CD14-positive monocyte (primary cell): Measurements from ENCODE around the gene GP9. TPM values are rescaled to one million over a fixed set of nuclear protein-coding genes. Genes with fewer than 3 reads are reported as not detected.

ENCODE experiments used
- DNase-seq, 3 donors: peaks; one replicate each; pipeline ENCODE4 v3.0.0-alpha.2; 2011 to 2022
- H2AFZ ChIP-seq: 2 replicates; pipeline ENCODE4 v1.6.0; 2012; ENCODE audit warnings: mild to moderate bottlenecking, low read depth, low read length, inconsistent platforms; ENCODE audit not compliant: insufficient read depth, poor library complexity, severe bottlenecking
- H3K27ac ChIP-seq, 2 donors: 1 replicate in 1 of 2; 2 replicates in 1 of 2; pipeline ENCODE4 v1.5.1; 2012 to 2013; ENCODE audit warnings: low read length in 2 of 2, control low read depth in 1 of 2, inconsistent platforms in 1 of 2, low read depth in 1 of 2, mild to moderate bottlenecking in 1 of 2
- H3K27me3 ChIP-seq, 2 donors: one replicate each; pipeline versions ENCODE4 v1.6.0 to v1.6.1; 2011 to 2013; ENCODE audit warnings: low read length in 2 of 2; ENCODE audit not compliant: control insufficient read depth in 2 of 2, insufficient read depth in 2 of 2
- H3K36me3 ChIP-seq, 2 donors: replicated peaks in 1 of 2; 1 replicate in 1 of 2; 2 replicates in 1 of 2; pipeline versions ENCODE4 v1.5.1 to v1.6.1; 2012 to 2013; ENCODE audit warnings: low read length in 2 of 2, control low read depth in 1 of 2, inconsistent platforms in 1 of 2, mild to moderate bottlenecking in 1 of 2; ENCODE audit not compliant: insufficient read depth in 2 of 2, control insufficient read depth in 1 of 2
- H3K4me1 ChIP-seq, 2 donors: 1 replicate in 1 of 2; 2 replicates in 1 of 2; pipeline versions ENCODE4 v1.5.1 to v1.6.1; 2012 to 2013; ENCODE audit warnings: low read length in 2 of 2, control low read depth in 1 of 2, inconsistent platforms in 1 of 2, mild to moderate bottlenecking in 1 of 2, moderate library complexity in 1 of 2; ENCODE audit not compliant: insufficient read depth in 2 of 2, control insufficient read depth in 1 of 2
- H3K4me2 ChIP-seq: replicated peaks from 2 replicates; pipeline ENCODE3; 2012; ENCODE audit warnings: low read length, moderate library complexity, mild to moderate bottlenecking; ENCODE audit not compliant: poor library complexity, severe bottlenecking; ENCODE audit errors: extremely low read depth
- H3K4me3 ChIP-seq, 3 experiments: fragments of 200-600 bp in 1 of 3; sonication (generic) in 1 of 3; replicated peaks in 1 of 3; 1 replicate in 2 of 3; 2 replicates in 1 of 3; pipeline ENCODE4 v1.5.1; 2011 to 2013; ENCODE audit warnings: low read length in 3 of 3, mild to moderate bottlenecking in 3 of 3, control low read depth in 2 of 3, low read depth in 2 of 3, inconsistent platforms in 1 of 3, moderate library complexity in 1 of 3
- H3K79me2 ChIP-seq: 2 replicates; pipeline ENCODE4 v1.6.0; 2012; ENCODE audit warnings: mild to moderate bottlenecking, control low read depth, inconsistent platforms, low read length, moderate library complexity; ENCODE audit not compliant: insufficient read depth
- H3K9ac ChIP-seq: 2 replicates; pipeline ENCODE4 v1.6.0; 2017; ENCODE audit warnings: low read length, mild to moderate bottlenecking; ENCODE audit not compliant: insufficient read depth, poor library complexity, severe bottlenecking
- H3K9me3 ChIP-seq, 2 donors: replicated peaks in 1 of 2; 1 replicate in 1 of 2; 2 replicates in 1 of 2; pipeline versions ENCODE4 v1.5.1 to v1.6.1; 2012 to 2013; ENCODE audit warnings: low read length in 2 of 2, control low read depth in 1 of 2; ENCODE audit not compliant: control insufficient read depth in 1 of 2, insufficient read depth in 1 of 2
- H4K20me1 ChIP-seq: 2 replicates; pipeline ENCODE4 v1.6.0; 2012; ENCODE audit warnings: mild to moderate bottlenecking, low read length, control low read depth, moderate library complexity; ENCODE audit not compliant: insufficient read depth
- H3K27ac Mint-ChIP-seq, 7 donors: one replicate each; pipeline ENCODE4 v1.8.0; 2020; ENCODE audit warnings: mild to moderate bottlenecking in 7 of 7, mixed read lengths in 7 of 7, moderate library complexity in 6 of 7, inconsistent platforms in 2 of 7
- H3K27me3 Mint-ChIP-seq, 3 donors: one replicate each; pipeline ENCODE4 v1.8.0; 2021 to 2022; ENCODE audit warnings: low read depth in 3 of 3, mild to moderate bottlenecking in 3 of 3, mixed read lengths in 3 of 3, moderate library complexity in 3 of 3, inconsistent platforms in 1 of 3
- H3K36me3 Mint-ChIP-seq, 2 donors: one replicate each; pipeline ENCODE4 v1.8.0; 2020; ENCODE audit warnings: mixed read lengths in 2 of 2, inconsistent platforms in 1 of 2, mild to moderate bottlenecking in 1 of 2
- H3K4me1 Mint-ChIP-seq: one replicate; pipeline ENCODE4 v1.8.0; 2020; ENCODE audit warnings: mild to moderate bottlenecking, mixed read lengths
- H3K4me3 Mint-ChIP-seq, 2 donors: one replicate each; pipeline ENCODE4 v1.8.0; 2020; ENCODE audit warnings: mild to moderate bottlenecking in 2 of 2, mixed read lengths in 2 of 2, moderate library complexity in 1 of 2
- H3K9me3 Mint-ChIP-seq, 7 donors: one replicate each; pipeline ENCODE4 v1.8.0; 2020 to 2022; ENCODE audit warnings: mixed read lengths in 7 of 7, mild to moderate bottlenecking in 6 of 7, moderate library complexity in 6 of 7, inconsistent platforms in 2 of 7
- CTCF ChIP-seq: fragments of 200-600 bp; IDR thresholded peaks from one replicate; pipeline ENCODE4 v1.8.0; 2022; ENCODE audit warnings: antibody characterized with exemption, mild to moderate bottlenecking
- WGBS: methylation state at CpG from one replicate; pipeline ENCODE4 v1.1.5; 2013; ENCODE audit warnings: missing lambda C conversion rate; ENCODE audit not compliant: insufficient coverage; 5-methylcytosine and 5-hydroxymethylcytosine counted together
- intact Hi-C, 2 donors: fragments of 100-400 bp; cut with micrococcal nuclease; formaldehyde crosslinking; loops; one replicate each; pipeline versions ENCODE4 v1.15.0 to v1.15.1; 2023
- polyA plus RNA-seq, 3 donors: library from polyadenylated mRNA; depleted of rRNA in 1 of 3; unstranded in 2 of 3; stranded (reverse) in 1 of 3; fragments of 300-500 nt in 2 of 3; fragments of >200 nt in 1 of 3; fragmentation: Illumina TruSeq in 2 of 3; gene quantifications; 1 replicate in 2 of 3; 2 replicates in 1 of 3; pipeline ENCODE4 v1.2.3, GENCODE V29; 2012 to 2021

Gene GP9
- polyA plus RNA-seq, 3 donors = 0.74 to 2.7 TPM; not detected in 1

GRCh38 chr3:129070086-129070885 lies 9.7 kb downstream of the GP9 start:
- Histone ChIP-seq H3K9ac (no peak overlapping the region), H3K4me3 (no peak overlapping the region), H3K79me2 (no peaks in the 10 kb centered on the region), H2AFZ (no peak overlapping the region), H3K27ac (no peak overlapping the region), H3K27me3 (peaks cover 0 to 3% of the 10 kb centered on the region in 2 donors), H3K36me3 (no peaks in the 10 kb centered on the region), H4K20me1 (no peaks in the 10 kb centered on the region), H3K4me1 (peaks cover 4 to 9% of the 10 kb centered on the region in 2 donors), H3K4me2 (no peak overlapping the region), H3K9me3 (peaks cover 0 to 4% of the 10 kb centered on the region in 2 donors)
- DNase-seq = no peak
- H3K27ac Mint-ChIP-seq = no peak overlapping the region
- peaks cover 6 to 17% (median 14%) of the 10 kb centered on the region in 7 donors for H3K9me3 Mint-ChIP-seq
- intact Hi-C loops = no loop called here
- no peak overlapping the region for H3K4me3 Mint-ChIP-seq
- peaks cover 6 to 11% (median 11%) of the 10 kb centered on the region in 3 donors for H3K27me3 Mint-ChIP-seq
- H3K4me1 Mint-ChIP-seq = peaks cover 6% of the 10 kb centered on the region
- peaks cover 0 to 3% of the 10 kb centered on the region in 2 donors for H3K36me3 Mint-ChIP-seq
- no peak for TF ChIP-seq CTCF
- 47% methylated on average over 4 of the region's 8 CpGs for WGBS

- H3K27me3 Mint-ChIP-seq = peaks cover 2 to 9% (median 4%) of the 10 kb centered on the region in 3 donors
- Histone ChIP-seq H3K4me1 (no peaks in the 10 kb centered on the region), H3K79me2 (no peaks in the 10 kb centered on the region), H3K4me2 (no peak overlapping the region), H3K27me3 (no peaks in the 10 kb centered on the region), H3K4me3 (no peak overlapping the region), H3K9me3 (no peaks in the 10 kb centered on the region), H3K36me3 (no peaks in the 10 kb centered on the region), H3K9ac (no peak overlapping the region), H2AFZ (no peak overlapping the region), H3K27ac (no peak overlapping the region), H4K20me1 (no peaks in the 10 kb centered on the region)
- WGBS = 98% methylated on average over 6 of the region's 7 CpGs
- intact Hi-C loops = no loop called here
- H3K9me3 Mint-ChIP-seq = peaks cover 0 to 3% (median 0%) of the 10 kb centered on the region in 7 donors
- H3K4me3 Mint-ChIP-seq = no peak overlapping the region
- no peak for DNase-seq
- H3K27ac Mint-ChIP-seq = no peak overlapping the region
- H3K36me3 Mint-ChIP-seq = no peaks in the 10 kb centered on the region
- H3K4me1 Mint-ChIP-seq = peaks cover 2% of the 10 kb centered on the region
- TF ChIP-seq CTCF = no peak
These were observed 16.6 kb downstream of the GP9 start for GRCh38 chr3:129077222-129077621.
